MG63 (cell line): ENCODE data around the gene ABCB7. TPM values are rescaled to one million over a fixed set of nuclear protein-coding genes. Genes with fewer than 3 reads are reported as not detected.

Experiments
- total RNA-seq: library from RNA; depleted of rRNA; stranded (reverse); fragments of >200 nt; shearing (Covaris generic); gene quantifications from 2 replicates; pipeline ENCODE4 v1.2.3, GENCODE V29; 2014; ENCODE audit warnings: low replicate concordance; rRNA removed

ABCB7 gene
- total RNA-seq, 1 experiment from 2014 or later = 9.5 TPM

Other genes with a start within 250 kb of the ABCB7 start
- not detected in 2 replicates for gene NEXMIF, start 230.8 kb downstream of the ABCB7 start, total RNA-seq
- 5.1 and 6.6 TPM in 2 replicates for gene UPRT, start 117.8 kb upstream of the ABCB7 start, total RNA-seq